Stimulated activated CD8-positive, alpha-beta memory T cell treated with anti-CD3 and anti-CD28 coated beads, Interleukin-15, amount 100 ng/mL, for 1 hour (primary cell): ENCODE results near the gene NUCB2.
"Not testable (repeated sequence)": the region's sequence is repeated elsewhere in the genome, so short reads cannot be mapped to it uniquely, and the experiment has no call there.

Source experiments
- DNase-seq: peaks from one replicate; pipeline ENCODE4 v3.0.0-alpha.2; 2020; ENCODE audit warnings: low read depth

NUCB2 gene

DNA sequence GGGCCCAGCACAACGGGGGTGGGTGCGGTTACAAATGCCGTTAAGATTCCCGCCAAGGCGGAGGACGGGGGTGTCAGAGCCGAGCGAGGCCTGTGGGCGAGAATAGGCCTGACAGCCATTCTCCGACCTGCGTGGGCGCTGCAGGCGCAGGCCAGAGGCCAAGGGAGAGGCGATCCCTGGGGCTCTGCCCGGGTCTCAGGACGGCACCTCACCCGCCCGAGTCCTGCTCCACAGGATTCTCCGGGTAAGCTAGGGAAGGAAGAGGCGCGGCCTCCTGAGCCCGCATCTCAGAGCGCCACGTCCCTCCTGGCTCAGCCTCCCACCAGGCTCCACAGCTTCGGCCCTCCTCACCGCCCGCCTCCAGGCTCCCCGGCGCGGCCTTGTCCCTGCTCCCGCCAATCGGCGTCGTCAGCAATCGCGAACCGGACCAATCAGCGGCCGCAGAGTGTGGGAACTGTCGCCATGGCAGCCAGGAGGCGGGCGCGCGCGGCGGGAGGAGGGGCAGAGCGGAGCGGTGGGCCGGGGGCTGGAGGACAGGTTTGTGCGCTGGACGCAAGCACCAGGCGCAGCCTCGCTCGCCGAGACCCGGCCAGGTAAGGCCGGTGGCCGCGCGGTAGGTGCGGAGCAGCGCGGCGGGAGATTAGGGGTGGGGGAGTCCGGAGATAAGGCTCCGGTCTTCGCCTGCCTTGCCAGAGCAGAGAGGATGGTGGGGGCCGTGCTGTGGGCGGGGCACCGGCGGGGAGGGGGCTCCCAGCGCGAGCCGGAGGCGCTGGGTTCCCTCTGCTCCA, at the start of gene NUCB2:
Gene NUCB2 (plus strand): TSS at position 504 of the 788 bp plus-strand sequence. CDS start 18,585 bp downstream, outside the sequence.
- peak; percentile 90 for DNase-seq

DNA sequence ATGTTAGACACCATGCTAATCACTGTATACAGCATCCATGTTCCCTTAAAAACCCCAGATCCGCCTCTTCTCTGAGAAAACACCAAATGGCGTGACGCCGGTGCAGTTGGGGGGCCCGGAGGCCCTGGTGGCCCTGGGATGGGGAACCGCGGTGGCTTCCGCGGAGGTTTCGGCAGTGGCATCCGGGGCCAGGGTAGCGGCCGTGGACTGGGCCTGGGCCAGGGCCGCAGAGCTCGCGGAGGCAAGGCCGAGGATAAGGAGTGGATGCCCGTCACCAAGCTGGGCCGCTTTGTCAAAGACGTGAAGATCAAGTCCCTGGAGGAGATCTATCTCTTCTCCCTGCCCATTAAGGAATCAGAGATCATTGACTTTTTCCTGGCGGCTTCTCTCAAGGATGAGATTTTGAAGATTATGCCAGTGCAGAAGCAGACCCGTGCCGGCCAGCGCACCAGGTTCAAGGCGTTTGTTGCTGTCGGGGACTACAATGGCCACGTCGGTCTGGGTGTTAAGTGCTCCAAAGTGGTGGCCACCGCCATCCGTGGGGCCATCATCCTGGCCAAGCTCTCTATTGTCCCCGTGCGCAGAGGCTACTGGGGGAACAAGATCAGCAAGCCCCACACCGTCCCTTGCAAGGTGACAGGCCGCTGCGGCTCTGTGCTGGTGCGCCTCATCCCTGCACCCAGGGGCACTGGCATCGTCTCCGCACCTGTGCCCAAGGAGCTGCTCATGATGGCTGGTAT, 48.2 kb upstream of the NUCB2 start:
- DNase-seq = not testable (repeated sequence)

- no peak for DNase-seq
Measured at GRCh38 chr11:17229481-17230152, 46.9 kb upstream of the NUCB2 start.

- no peak for DNase-seq
Measured at GRCh38 chr11:17230867-17231851, 45.4 kb upstream of the NUCB2 start.

- DNase-seq = no peak
Measured at GRCh38 chr11:17233101-17233500, 43.4 kb upstream of the NUCB2 start.

- no peak for DNase-seq
Measured at GRCh38 chr11:17238377-17238776, 38.2 kb upstream of the NUCB2 start.

DNA sequence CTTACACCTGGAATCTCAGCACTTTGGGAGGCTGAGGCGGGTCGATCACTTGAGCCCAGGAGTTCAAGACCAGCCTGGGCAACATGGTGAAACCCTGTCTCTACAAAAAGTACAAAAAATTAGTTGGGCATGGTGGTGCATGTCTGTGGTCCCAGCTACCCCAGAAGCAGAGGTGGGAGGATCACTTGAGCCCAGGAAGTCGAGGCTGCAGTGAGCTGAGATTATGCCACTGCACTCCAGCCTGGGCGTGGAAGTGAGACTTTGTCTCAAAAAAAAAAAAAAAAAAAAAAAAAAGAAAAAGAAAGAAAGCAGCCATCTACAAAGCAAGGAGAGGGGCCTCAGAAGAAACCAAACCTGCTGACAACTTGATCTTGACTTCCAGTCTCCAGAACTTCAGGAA, 36.6 kb upstream of the NUCB2 start:
- not testable (repeated sequence) for DNase-seq

- DNase-seq = no peak
Measured at GRCh38 chr11:17240780-17241179, 35.8 kb upstream of the NUCB2 start.

DNA sequence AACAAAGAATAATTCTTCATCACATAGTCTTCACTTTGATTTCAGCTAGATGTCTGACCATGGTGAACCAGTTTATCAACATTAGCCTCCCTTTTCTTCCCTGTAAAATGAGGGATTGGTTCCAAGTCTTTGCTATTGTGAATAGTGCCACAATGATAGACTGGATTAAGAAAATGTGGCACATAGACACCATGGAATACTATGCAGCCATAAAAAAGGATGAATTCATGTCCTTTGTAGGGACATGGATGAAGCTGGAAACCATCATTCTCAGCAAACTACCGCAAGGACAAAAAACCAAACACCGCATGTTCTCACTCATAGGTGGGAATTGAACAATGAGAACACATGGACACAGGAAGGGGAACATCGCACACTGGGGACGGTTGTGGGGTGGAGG, 33.6 kb upstream of the NUCB2 start:
- not testable (repeated sequence) for DNase-seq

GRCh38 chr11:17244046-17244445, 32.5 kb upstream of the NUCB2 start:
- DNase-seq = no peak

DNA sequence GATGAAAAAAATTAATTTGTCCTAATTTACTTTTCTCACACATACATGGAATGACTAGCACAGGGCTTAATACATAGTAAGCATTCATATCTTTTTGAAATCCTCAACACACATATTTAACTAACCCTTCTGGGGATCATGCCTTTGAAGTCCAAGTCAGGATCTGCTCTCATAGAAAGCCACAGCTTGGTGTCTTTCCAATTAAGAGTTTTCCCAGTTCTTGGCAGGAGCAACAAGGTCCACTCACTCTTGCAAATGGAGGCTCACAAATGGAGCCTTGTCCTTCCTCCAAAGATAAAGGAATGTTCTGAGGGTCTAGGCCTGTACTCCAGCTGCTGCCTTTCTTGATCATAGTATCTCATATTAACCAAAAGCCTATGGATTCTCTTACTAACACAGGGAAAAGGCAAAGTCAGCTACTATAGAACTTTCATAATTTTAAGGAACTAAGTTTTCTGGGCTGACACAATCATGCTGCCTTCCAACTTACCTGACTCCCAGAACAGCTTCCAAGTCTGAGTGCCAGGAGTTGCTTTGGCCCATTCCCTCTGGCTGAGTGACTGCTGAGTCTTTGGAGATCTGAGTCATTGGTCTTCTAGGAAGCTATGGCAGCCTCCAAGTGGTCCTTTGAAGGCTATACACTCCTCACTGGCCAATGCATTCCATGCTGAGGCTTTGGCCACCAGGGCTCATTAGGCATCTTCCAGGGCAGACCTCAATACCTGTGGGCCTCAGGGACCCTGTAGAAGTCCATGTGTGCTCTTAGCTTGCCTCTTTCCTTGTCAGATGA, 25.8 kb upstream of the NUCB2 start:
- DNase-seq = no peak

DNA sequence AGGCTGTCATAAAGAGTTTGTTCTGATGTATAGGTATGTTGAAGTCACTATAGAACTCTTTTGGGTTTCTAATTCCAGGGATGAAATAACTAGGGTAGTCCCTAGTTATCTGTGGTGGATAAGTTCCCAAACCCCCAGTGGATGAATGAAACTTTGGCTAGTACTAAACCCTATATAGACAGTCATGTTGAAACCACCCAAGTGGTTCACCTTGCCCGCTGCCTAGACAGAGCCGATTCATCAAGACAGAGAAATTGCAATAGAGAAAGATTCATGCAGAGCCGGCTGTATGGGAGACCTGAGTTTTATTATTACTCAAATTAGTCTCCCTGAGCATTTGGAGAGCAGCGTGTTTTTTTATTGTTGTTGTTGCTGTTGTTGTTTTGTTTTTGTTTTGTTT, 23.8 kb upstream of the NUCB2 start:
- no peak for DNase-seq

DNA sequence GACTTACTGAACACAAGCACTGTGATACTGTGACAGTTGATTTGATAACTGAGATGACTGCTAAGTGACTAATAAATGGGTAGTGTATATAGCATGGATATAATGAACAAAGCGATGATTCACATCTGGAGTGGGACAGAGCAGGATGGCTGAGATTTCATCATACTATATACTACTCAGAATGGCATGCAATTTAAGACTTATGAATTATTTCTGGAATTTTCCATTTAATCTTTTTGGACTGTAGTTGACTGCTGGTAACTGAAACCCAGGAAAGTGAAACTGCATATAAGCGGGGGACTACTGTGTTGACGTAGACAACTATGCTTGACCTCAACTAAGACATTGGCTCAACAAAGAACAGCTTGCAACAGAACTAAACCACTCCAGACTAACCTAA, 20.0 kb upstream of the NUCB2 start:
- no peak for DNase-seq

DNA sequence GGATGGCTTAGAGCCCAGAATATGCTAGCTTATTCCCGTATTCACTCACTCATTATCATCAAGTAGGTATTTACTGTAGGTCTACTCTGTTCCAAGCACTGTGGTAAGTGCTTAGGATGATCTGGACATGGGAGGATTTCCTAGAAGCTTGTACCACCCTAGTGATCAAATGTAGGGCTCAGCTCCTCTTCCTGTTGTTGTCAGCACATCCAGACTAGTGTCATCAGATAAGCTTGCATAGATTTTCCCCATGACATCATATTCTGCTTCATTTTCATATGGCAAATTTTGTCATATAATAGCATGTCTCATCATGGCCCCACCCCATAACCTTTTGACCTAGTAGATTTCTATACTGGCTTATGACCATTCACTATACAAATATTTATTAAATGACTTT, 19.3 kb upstream of the NUCB2 start:
- no peak for DNase-seq

DNA sequence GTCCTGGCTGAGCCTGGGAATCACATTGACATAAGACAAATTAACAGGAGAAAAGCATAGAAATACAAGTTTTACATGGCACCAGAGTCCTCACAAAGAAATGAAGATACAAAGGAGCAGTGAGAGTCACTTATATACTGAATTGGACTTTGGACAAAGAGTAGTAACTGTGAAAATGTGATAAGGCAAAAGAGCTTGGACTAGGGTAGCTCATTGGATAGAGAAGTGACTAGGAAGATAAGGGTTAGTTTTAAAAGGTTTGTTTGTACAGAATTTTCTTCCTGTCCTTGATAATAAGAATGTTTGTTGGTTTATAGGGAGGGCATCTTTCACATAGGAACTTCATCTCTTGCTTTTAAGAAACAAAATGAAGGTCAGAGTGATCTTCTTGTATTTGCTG, 17.9 kb upstream of the NUCB2 start:
- DNase-seq = no peak

- no peak for DNase-seq
Measured at GRCh38 chr11:17259519-17259918, 17.0 kb upstream of the NUCB2 start.

- no peak for DNase-seq
Measured at GRCh38 chr11:17260020-17260419, 16.5 kb upstream of the NUCB2 start.

DNA sequence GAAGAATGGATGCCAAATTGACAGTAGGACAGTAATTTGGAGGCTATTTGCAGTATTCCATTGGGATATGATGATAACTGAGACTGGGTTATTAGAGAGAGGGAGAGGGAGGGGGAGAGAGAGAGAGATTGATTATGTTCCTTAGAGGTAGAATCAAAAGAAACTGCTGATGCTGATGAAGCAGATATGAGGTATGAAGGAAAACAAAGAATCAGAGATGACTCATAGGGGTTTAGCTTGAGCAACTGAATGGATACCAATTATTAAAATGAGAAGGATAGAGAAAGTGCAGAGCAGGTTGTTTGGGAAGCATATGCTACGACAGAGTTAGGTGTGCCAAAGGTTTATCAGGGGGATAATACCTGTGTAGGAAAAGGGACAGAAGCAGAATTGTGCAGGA, 12.8 kb upstream of the NUCB2 start:
- DNase-seq = no peak

GRCh38 chr11:17266781-17267180, 9.8 kb upstream of the NUCB2 start:
- no peak for DNase-seq

- no peak for DNase-seq
Measured at GRCh38 chr11:17267576-17267975, 9.0 kb upstream of the NUCB2 start.

DNA sequence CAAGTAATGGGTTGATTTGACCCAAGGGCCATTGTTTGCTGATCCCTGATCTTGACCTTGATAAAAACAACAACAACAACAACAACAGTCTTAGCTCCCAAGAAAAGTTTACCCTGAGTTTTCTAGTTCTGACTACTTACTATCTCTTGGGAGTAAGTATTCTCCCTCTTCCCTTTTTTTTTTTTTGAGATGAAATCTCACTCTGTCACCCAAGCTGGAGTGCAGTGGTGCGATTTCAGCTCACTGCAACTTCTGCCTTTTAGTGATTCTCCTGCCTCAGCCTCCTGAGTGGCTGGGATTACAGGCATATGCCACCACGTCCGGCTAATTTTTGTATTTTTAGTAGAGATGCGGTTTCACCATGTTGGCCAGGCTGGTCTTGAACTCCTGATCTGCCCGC, 8.0 kb upstream of the NUCB2 start:
- not testable (repeated sequence) for DNase-seq
